Kidney epithelial cell (primary cell): ENCODE results near the gene OSTN. TPM values are rescaled to one million over a fixed set of nuclear protein-coding genes. Genes with fewer than 3 reads are reported as not detected.

Experiments used
- DNase-seq: peaks from one replicate; pipeline ENCODE4 v3.0.0-alpha.2; 2010; ENCODE audit warnings: low read depth
- H3K27me3 ChIP-seq: 2 replicates; pipeline ENCODE4 v1.6.0; 2011; ENCODE audit warnings: low read length; ENCODE audit not compliant: control insufficient read depth, insufficient read depth
- H3K36me3 ChIP-seq: 2 replicates; pipeline ENCODE4 v1.5.1; 2011; ENCODE audit warnings: low read length; ENCODE audit not compliant: control insufficient read depth, insufficient read depth
- H3K4me3 ChIP-seq: 2 replicates; pipeline ENCODE4 v1.5.1; 2011; ENCODE audit warnings: low read depth, mild to moderate bottlenecking, control low read depth, low read length
- CTCF ChIP-seq: IDR thresholded peaks from 2 replicates; pipeline ENCODE4 v1.5.1; 2011; ENCODE audit warnings: mild to moderate bottlenecking, moderate library complexity, low read length, control low read depth, inconsistent platforms; ENCODE audit not compliant: insufficient read depth, poor library complexity, severe bottlenecking
- total RNA-seq: library from RNA; depleted of rRNA; stranded (reverse); fragments of >200 nt; gene quantifications from 2 replicates; pipeline ENCODE4 v1.2.3, GENCODE V29; 2015

The OSTN gene
- total RNA-seq, 1 donor from 2014 or later: 0.04 TPM

GRCh38 chr3:191292243-191293015 is 93.4 kb downstream of the OSTN start:
- no peak for DNase-seq
- Histone ChIP-seq H3K27me3 (no peaks in the 10 kb centered on the region), H3K4me3 (no peak overlapping the region), H3K36me3 (no peaks in the 10 kb centered on the region)
- no peak for TF ChIP-seq CTCF

GRCh38 chr3:191294291-191294690 is 95.2 kb downstream of the OSTN start:
- no peaks in the 10 kb centered on the region for H3K27me3 ChIP-seq
- DNase-seq: no peak
- H3K4me3 ChIP-seq: no peak overlapping the region
- no peaks in the 10 kb centered on the region for H3K36me3 ChIP-seq
- TF ChIP-seq CTCF: no peak

- no peak for DNase-seq
- no peak for TF ChIP-seq CTCF
- no peak overlapping the region for H3K4me3 ChIP-seq
Observed at GRCh38 chr3:191296041-191296541, 97.0 kb downstream of the OSTN start.

GRCh38 chr3:191298846-191299245 is 99.8 kb downstream of the OSTN start:
- Histone ChIP-seq H3K36me3 (no peaks in the 10 kb centered on the region), H3K27me3 (no peaks in the 10 kb centered on the region), H3K4me3 (no peak overlapping the region)
- TF ChIP-seq CTCF: no peak
- no peak for DNase-seq

More at GRCh38 chr3:191296041-191296541, 97.0 kb downstream of the OSTN start:
- H3K27me3 ChIP-seq: no peaks in the 10 kb centered on the region
- no peaks in the 10 kb centered on the region for H3K36me3 ChIP-seq

GRCh38 chr3:191300422-191300821 is 101.4 kb downstream of the OSTN start:
- TF ChIP-seq CTCF: no peak
- Histone ChIP-seq H3K4me3 (no peak overlapping the region), H3K27me3 (no peaks in the 10 kb centered on the region), H3K36me3 (no peaks in the 10 kb centered on the region)
- DNase-seq: no peak

- Histone ChIP-seq H3K4me3 (no peak overlapping the region), H3K36me3 (no peaks in the 10 kb centered on the region), H3K27me3 (no peaks in the 10 kb centered on the region)
- TF ChIP-seq CTCF: no peak
- DNase-seq: no peak
Observed at GRCh38 chr3:191301017-191301416, 102.0 kb downstream of the OSTN start.
